Trophoblast cell (in vitro differentiated cells and primary cell): ENCODE results near the gene FAU.

Experiments
- DNase-seq, 2 donors: peaks; one replicate each; pipeline ENCODE4 v3.0.0-alpha.2; 2016
- H2AFZ ChIP-seq: 2 replicates; pipeline ENCODE4 v1.6.1; 2013; ENCODE audit warnings: low read length, moderate library complexity, mild to moderate bottlenecking; ENCODE audit not compliant: insufficient read depth, poor library complexity
- H2AK5ac ChIP-seq: 2 replicates; pipeline ENCODE4 v1.6.1; 2013; ENCODE audit warnings: mild to moderate bottlenecking, low read length
- H2BK120ac ChIP-seq: 2 replicates; pipeline ENCODE4 v1.6.1; 2013; ENCODE audit warnings: low read length, mild to moderate bottlenecking, moderate library complexity; ENCODE audit not compliant: insufficient read depth, poor library complexity
- H2BK12ac ChIP-seq: 2 replicates; pipeline ENCODE4 v1.6.1; 2013; ENCODE audit warnings: mild to moderate bottlenecking, low read length, moderate library complexity
- H2BK5ac ChIP-seq: 2 replicates; pipeline ENCODE4 v1.6.1; 2013; ENCODE audit warnings: low read length, low read depth, moderate library complexity, mild to moderate bottlenecking; ENCODE audit not compliant: poor library complexity
- H3K14ac ChIP-seq: 2 replicates; pipeline ENCODE4 v1.6.1; 2013; ENCODE audit warnings: mild to moderate bottlenecking, low read length
- H3K18ac ChIP-seq: 2 replicates; pipeline ENCODE4 v1.6.1; 2013; ENCODE audit warnings: mild to moderate bottlenecking, low read length
- H3K23ac ChIP-seq: 2 replicates; pipeline ENCODE4 v1.6.1; 2013; ENCODE audit warnings: low read length
- H3K27ac ChIP-seq: 2 replicates; pipeline ENCODE4 v1.5.1; 2013; ENCODE audit warnings: low read depth, mild to moderate bottlenecking, inconsistent platforms, low read length, moderate library complexity
- H3K27me3 ChIP-seq: 2 replicates; pipeline ENCODE4 v1.6.1; 2013; ENCODE audit warnings: inconsistent platforms, mild to moderate bottlenecking, low read length, moderate library complexity; ENCODE audit not compliant: insufficient read depth
- H3K36me3 ChIP-seq, 2 experiments: 1 replicate in 1 of 2; 2 replicates in 1 of 2; pipeline ENCODE4 v1.6.1; 2013; ENCODE audit warnings: low read length in 2 of 2, mild to moderate bottlenecking in 2 of 2, moderate library complexity in 1 of 2; ENCODE audit not compliant: insufficient read depth in 2 of 2, control insufficient read depth in 1 of 2
- H3K4ac ChIP-seq: 2 replicates; pipeline ENCODE4 v1.6.1; 2013; ENCODE audit warnings: low read depth, mild to moderate bottlenecking, low read length, moderate library complexity
- H3K4me1 ChIP-seq, 2 experiments: 1 replicate in 1 of 2; 2 replicates in 1 of 2; pipeline ENCODE4 v1.6.1; 2013; ENCODE audit warnings: low read length in 2 of 2, mild to moderate bottlenecking in 2 of 2, moderate library complexity in 1 of 2; ENCODE audit not compliant: insufficient read depth in 2 of 2, control insufficient read depth in 1 of 2
- H3K4me2 ChIP-seq: 2 replicates; pipeline ENCODE4 v1.6.1; 2013; ENCODE audit warnings: inconsistent platforms, mild to moderate bottlenecking, low read length, moderate library complexity
- H3K4me3 ChIP-seq: 2 replicates; pipeline ENCODE4 v1.5.1; 2013; ENCODE audit warnings: mild to moderate bottlenecking, low read depth, low read length, inconsistent platforms
- H3K79me1 ChIP-seq: one replicate; pipeline ENCODE4 v1.6.1; 2013; ENCODE audit warnings: low read length
- H3K79me2 ChIP-seq: 2 replicates; pipeline ENCODE4 v1.6.1; 2013; ENCODE audit warnings: low read length, mild to moderate bottlenecking; ENCODE audit not compliant: control insufficient read depth, insufficient read depth, poor library complexity
- H3K9ac ChIP-seq: 2 replicates; pipeline ENCODE4 v1.6.1; 2013; ENCODE audit warnings: mild to moderate bottlenecking, low read length
- H3K9me3 ChIP-seq: 2 replicates; pipeline ENCODE4 v1.6.1; 2013; ENCODE audit warnings: low read depth, mild to moderate bottlenecking, control low read depth, inconsistent platforms, low read length; ENCODE audit not compliant: insufficient read depth
- H4K12ac ChIP-seq: 2 replicates; pipeline ENCODE4 v1.6.1; 2013; ENCODE audit warnings: low read depth, mild to moderate bottlenecking, low read length, moderate library complexity
- H4K8ac ChIP-seq: 2 replicates; pipeline ENCODE4 v1.6.1; 2013; ENCODE audit warnings: low read depth, mild to moderate bottlenecking, low read length, moderate library complexity
- H4K91ac ChIP-seq: one replicate; pipeline ENCODE4 v1.6.1; 2013; ENCODE audit warnings: low read depth, mild to moderate bottlenecking, low read length, moderate library complexity
- WGBS: extraction: QIAGEN DNeasy Blood & Tissue Kit; methylation state at CpG from one replicate; pipeline ENCODE4 v1.1.7; 2013; ENCODE audit warnings: missing lambda C conversion rate; ENCODE audit not compliant: insufficient read length, insufficient coverage; ENCODE audit errors: extremely low coverage; 5-methylcytosine and 5-hydroxymethylcytosine counted together

The FAU gene

DNA sequence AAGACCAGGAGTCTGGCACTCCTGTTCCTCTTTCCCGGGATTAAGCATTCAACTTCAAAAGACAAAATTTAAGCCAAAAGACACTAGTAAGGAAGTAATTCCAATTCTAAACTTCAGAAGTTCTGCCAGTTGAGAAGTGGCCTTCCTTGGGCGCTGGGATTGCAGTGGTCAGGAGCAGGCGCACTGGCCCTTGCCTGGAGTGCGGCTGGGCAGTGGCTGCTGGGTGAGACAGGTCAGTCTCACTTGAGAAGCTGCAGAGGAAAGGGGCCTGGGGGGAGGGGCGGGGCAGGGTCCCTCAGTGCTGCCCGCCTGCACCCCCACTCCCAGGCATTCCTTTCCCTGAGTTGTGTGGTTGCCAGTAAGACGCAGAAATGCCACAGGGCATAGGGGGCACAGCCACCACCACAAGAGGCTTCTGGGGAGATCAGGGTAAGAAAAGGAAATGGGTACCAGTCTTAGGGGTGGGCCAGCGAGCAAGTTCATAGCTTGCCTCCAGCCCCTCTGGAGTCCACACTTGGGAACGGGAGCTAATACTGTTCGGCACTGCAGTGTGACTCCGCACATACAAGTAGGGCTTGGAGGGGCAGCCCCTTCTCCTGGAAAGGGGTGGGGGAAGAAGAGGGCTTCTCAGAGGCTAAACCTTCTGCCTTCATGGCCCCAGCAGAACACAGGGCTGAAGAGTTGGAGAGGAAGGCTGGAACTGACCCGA is 5.7 kb upstream of the FAU start:
- H3K79me2 ChIP-seq: no peaks in the 10 kb centered on the region
- H3K4ac ChIP-seq: no peak overlapping the region
- H3K4me2 ChIP-seq: no peak overlapping the region
- H3K18ac ChIP-seq: no peak overlapping the region
- H3K9me3 ChIP-seq: no peaks in the 10 kb centered on the region
- H3K36me3 ChIP-seq: peaks cover 76 to 82% of the 10 kb centered on the region in 2 experiments
- no CpG with 5 or more reads among the region's 12 CpGs for WGBS
- no peak overlapping the region for H2AK5ac ChIP-seq
- no peaks in the 10 kb centered on the region for H3K79me1 ChIP-seq
- H3K14ac ChIP-seq: no peak overlapping the region
- H3K27ac ChIP-seq: no peak overlapping the region
- H2BK120ac ChIP-seq: no peak overlapping the region
- no peak overlapping the region for H2BK5ac ChIP-seq
- no peak overlapping the region for H4K12ac ChIP-seq
- no peak overlapping the region for H2BK12ac ChIP-seq
- no peak overlapping the region for H2AFZ ChIP-seq
- DNase-seq: no peak
- peaks cover 0 to 2% of the 10 kb centered on the region in 2 experiments for H3K4me1 ChIP-seq
- H4K91ac ChIP-seq: no peak overlapping the region
- no peak overlapping the region for H4K8ac ChIP-seq
- no peak overlapping the region for H3K4me3 ChIP-seq
- no peak overlapping the region for H3K23ac ChIP-seq
- no peaks in the 10 kb centered on the region for H3K27me3 ChIP-seq
- H3K9ac ChIP-seq: no peak overlapping the region

DNA sequence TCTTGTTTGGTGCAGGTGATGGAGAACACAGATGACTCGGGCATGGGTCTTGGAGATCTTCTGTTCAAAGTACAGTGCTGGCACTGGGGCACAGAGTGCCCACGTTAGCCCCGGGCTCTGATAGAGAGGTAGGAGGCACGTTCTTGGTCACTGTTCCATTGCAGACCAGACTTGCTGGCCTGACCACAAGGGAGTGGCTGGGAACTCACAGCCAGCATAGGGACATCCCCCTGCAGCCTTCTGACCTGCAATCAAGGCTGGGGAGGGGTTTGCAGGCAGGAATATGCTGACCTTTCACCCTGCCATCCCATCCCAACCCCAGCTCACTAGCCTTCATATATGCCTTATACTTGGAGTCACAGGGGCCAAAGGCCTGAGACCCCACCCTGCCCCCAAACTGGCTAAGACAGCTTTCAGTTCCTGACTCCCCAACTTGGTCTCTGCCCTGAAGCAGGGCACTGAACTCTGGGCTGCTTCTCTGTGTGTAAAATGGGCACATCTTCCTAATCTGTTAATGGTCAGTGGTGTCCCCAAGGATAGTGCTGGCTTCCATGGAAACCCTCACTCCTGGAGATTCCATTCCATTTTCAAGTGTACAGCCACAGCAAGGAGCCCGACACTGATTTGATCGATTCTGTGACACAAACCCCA is 4.8 kb upstream of the FAU start:
- H2AK5ac ChIP-seq: no peak overlapping the region
- H3K9me3 ChIP-seq: no peaks in the 10 kb centered on the region
- H2BK5ac ChIP-seq: no peak overlapping the region
- H3K27ac ChIP-seq: no peak overlapping the region
- peak overlapping the region; percentile 11 for H3K23ac ChIP-seq
- no peak overlapping the region for H4K8ac ChIP-seq
- H3K4me1 ChIP-seq: peaks cover 0 to 2% of the 10 kb centered on the region in 2 experiments
- no CpG with 5 or more reads among the region's 6 CpGs for WGBS
- H3K18ac ChIP-seq: no peak overlapping the region
- H2BK12ac ChIP-seq: no peak overlapping the region
- peaks cover 68 to 73% of the 10 kb centered on the region in 2 experiments for H3K36me3 ChIP-seq
- H3K4me2 ChIP-seq: no peak overlapping the region
- H4K12ac ChIP-seq: peak overlapping the region; percentile 3
- DNase-seq: no peak
- H3K9ac ChIP-seq: no peak overlapping the region
- H4K91ac ChIP-seq: no peak overlapping the region
- H3K79me2 ChIP-seq: peaks cover 5% of the 10 kb centered on the region
- no peak overlapping the region for H3K4me3 ChIP-seq
- H3K27me3 ChIP-seq: no peaks in the 10 kb centered on the region
- H3K14ac ChIP-seq: no peak overlapping the region
- no peak overlapping the region for H3K4ac ChIP-seq
- H2BK120ac ChIP-seq: no peak overlapping the region
- H3K79me1 ChIP-seq: peaks cover 5% of the 10 kb centered on the region
- no peak overlapping the region for H2AFZ ChIP-seq

DNA sequence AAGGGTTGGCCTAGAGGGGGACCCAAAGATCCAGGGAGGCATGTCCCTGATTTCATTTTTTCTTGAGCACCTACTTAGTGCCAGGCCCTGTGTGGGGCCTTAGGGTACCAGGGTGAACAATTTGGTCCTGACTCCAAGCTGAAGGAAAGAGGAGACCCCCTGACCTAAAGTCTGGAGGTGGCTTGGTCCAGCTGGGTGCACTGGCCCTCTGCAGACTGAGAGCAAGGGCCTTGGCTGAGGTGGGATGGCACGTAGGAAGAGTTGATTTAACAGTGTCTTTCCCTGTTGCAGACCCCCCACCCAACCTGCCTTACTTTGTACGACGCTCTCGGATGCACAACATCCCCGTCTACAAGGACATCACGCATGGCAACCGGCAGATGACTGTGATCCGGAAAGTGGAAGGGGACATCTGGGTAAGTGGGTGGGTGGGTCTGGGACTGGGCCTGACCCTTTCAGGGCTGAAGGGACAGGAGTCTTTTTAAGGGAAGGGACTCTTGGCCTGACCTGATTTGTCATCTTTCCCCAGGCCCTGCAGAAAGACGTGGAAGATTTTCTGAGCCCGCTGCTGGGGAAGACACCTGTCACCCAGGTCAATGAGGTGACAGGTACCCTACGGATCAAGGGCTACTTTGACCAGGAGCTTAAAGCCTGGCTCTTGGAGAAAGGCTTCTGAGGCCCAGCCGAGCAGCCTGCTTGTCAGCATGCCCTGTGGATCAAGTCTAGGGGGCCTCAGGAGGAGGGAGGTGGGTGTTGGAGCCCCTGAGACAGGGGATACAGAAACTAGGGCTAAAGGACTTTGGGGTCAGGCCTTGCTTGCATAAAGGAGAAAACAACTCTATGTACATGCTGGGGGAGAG is 3.5 kb upstream of the FAU start:
- H3K27ac ChIP-seq: no peak overlapping the region
- no peak overlapping the region for H3K18ac ChIP-seq
- no peak overlapping the region for H2BK5ac ChIP-seq
- no peak overlapping the region for H3K4ac ChIP-seq
- DNase-seq: no peak
- H3K36me3 ChIP-seq: peaks cover 60 to 65% of the 10 kb centered on the region in 2 experiments
- no peak overlapping the region for H4K91ac ChIP-seq
- no peak overlapping the region for H3K14ac ChIP-seq
- H3K9me3 ChIP-seq: no peaks in the 10 kb centered on the region
- H3K4me1 ChIP-seq: peaks cover 0 to 5% of the 10 kb centered on the region in 2 experiments
- no peak overlapping the region for H2BK12ac ChIP-seq
- H3K79me1 ChIP-seq: peaks cover 8% of the 10 kb centered on the region
- no peak overlapping the region for H4K8ac ChIP-seq
- WGBS: no CpG with 5 or more reads among the region's 12 CpGs
- H3K79me2 ChIP-seq: peaks cover 11% of the 10 kb centered on the region
- H3K4me2 ChIP-seq: no peak overlapping the region
- no peak overlapping the region for H3K9ac ChIP-seq
- no peak overlapping the region for H4K12ac ChIP-seq
- H2AFZ ChIP-seq: no peak overlapping the region
- no peak overlapping the region for H2AK5ac ChIP-seq
- no peak overlapping the region for H3K4me3 ChIP-seq
- no peak overlapping the region for H2BK120ac ChIP-seq
- H3K27me3 ChIP-seq: no peaks in the 10 kb centered on the region
- no peak overlapping the region for H3K23ac ChIP-seq

DNA sequence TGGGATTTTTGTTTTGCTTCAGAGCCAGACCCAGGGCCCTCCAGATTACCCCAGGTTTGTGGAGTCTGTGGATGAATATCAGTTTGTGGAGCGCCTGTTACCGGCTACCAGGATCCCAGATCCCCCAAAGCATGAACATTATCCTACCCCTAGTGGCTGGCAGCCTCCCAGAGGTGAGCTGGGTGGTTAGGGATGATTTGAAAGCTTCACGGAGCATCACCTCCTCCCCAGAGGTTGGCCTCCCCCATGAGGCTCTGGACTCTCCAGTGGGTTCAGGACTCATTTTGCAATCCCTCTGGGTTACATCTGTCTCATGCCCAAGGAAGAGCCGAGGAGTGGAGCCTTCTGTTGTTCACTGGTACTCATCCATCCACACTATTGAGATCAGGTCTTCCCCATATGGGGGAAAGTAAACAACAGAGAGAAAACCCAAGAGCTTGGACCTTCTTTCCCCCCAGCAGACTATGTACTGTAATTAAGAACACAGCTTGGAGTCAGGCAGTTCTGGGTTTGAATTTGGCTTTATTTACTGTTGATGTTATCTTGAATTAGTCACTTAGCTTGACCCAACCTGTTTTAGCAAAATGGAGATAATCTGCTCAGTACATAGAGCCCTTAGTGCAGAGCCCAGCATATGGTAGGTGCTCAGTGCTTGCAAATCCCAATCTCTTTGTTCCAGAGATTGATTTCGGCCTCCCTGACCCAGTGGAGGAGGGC is 2.7 kb upstream of the FAU start:
- Histone ChIP-seq H2BK5ac (no peak overlapping the region), H3K14ac (no peak overlapping the region), H2BK120ac (no peak overlapping the region), H3K4ac (peak overlapping the region; percentile 28), H3K36me3 (peaks cover 58 to 65% of the 10 kb centered on the region in 2 experiments), H4K8ac (no peak overlapping the region), H3K27me3 (no peaks in the 10 kb centered on the region), H3K9ac (no peak overlapping the region), H3K9me3 (no peaks in the 10 kb centered on the region), H4K91ac (no peak overlapping the region), H3K23ac (no peak overlapping the region), H2BK12ac (no peak overlapping the region), H2AK5ac (no peak overlapping the region), H3K4me2 (no peak overlapping the region), H3K79me2 (peaks cover 11% of the 10 kb centered on the region), H3K27ac (no peak overlapping the region), H4K12ac (no peak overlapping the region), H2AFZ (no peak overlapping the region), H3K4me1 (peaks cover 0 to 5% of the 10 kb centered on the region in 2 experiments), H3K4me3 (peak overlapping the region; percentile 16), H3K18ac (no peak overlapping the region), H3K79me1 (peaks cover 8% of the 10 kb centered on the region)
- DNase-seq: no peak
- WGBS: no CpG with 5 or more reads among the region's 5 CpGs
